Suprapubic skin (tissue), 3 donors: Measurements from ENCODE around the gene HOXC5.

Experiments used
- CTCF ChIP-seq, 2 donors: fragments of 200-600 bp in 1 of 2; fragments of 450-650 bp in 1 of 2; sonication (generic) in 1 of 2; IDR thresholded peaks; one replicate each; pipeline ENCODE4 v1.5.1; 2016 to 2019; ENCODE audit warnings: antibody characterized with exemption in 2 of 2, mild to moderate bottlenecking in 1 of 2, moderate library complexity in 1 of 2
- POLR2AphosphoS5 ChIP-seq, 3 donors: sonication (generic); formaldehyde crosslinking; IDR thresholded peaks; one replicate each; pipeline ENCODE4 v1.6.1; 2017; ENCODE audit warnings: antibody characterized with exemption in 3 of 3

GRCh38 chr12:54011665-54012532 lies 21.0 kb upstream of the HOXC5 start:
- TF ChIP-seq CTCF (IDR thresholded peaks at IDR 0.05): no peak
- no peak for TF ChIP-seq POLR2AphosphoS5 (IDR thresholded peaks at IDR 0.05)
